AG04450 (cell line): ENCODE data around the gene CAVIN2. TPM values are rescaled to one million over a fixed set of nuclear protein-coding genes. Genes with fewer than 3 reads are reported as not detected.

ENCODE experiments used
- CTCF ChIA-PET: fragments of 300-600, 350-600 bp; formaldehyde crosslinking; extraction: SDS; loops from one replicate; lab custom pipeline; 2022; ENCODE audit warnings: antibody characterized with exemption, inconsistent platforms; lab: Charles Lee
- POLR2A ChIA-PET: fragments of 350-600 bp; formaldehyde crosslinking; extraction: SDS; loops from one replicate; lab custom pipeline; 2021; ENCODE audit warnings: antibody characterized with exemption, inconsistent platforms; lab: Yijun Ruan, JAX
- DNase-seq: peaks from one replicate; pipeline ENCODE4 v3.0.0-alpha.2; 2011; ENCODE audit warnings: low read depth, low spot score
- H3K27ac ChIP-seq: one replicate; pipeline ENCODE4 v1.5.1; 2012; ENCODE audit warnings: low read depth, low read length, control low read depth
- H3K27me3 ChIP-seq: one replicate; pipeline ENCODE4 v1.6.0; 2012; ENCODE audit warnings: low read length; ENCODE audit not compliant: control insufficient read depth, insufficient read depth
- H3K4me3 ChIP-seq: 2 replicates; pipeline ENCODE4 v1.5.1; 2011; ENCODE audit warnings: mild to moderate bottlenecking, low read depth, low read length, control low read depth
- H3K9me3 ChIP-seq: 2 replicates; pipeline ENCODE4 v1.5.1; 2012; ENCODE audit warnings: low read length; ENCODE audit not compliant: control insufficient read depth, insufficient read depth
- polyA plus RNA-seq: library from polyadenylated mRNA; depleted of rRNA; stranded (reverse); fragments of >200 nt; gene quantifications from 2 replicates; pipeline ENCODE4 v1.2.3, GENCODE V29; 2011
- TF ChIP-seq, protein P1 (sequence below): IDR thresholded peaks from 2 replicates; pipeline ENCODE4 v1.5.1; 2011; ENCODE audit warnings: low read depth, low read length, control low read depth, inconsistent platforms

CAVIN2 gene
- polyA plus RNA-seq, 1 experiment = 26.1 TPM

- ChIA-PET CTCF (interaction anchor here (0.8 to 3.2 kb wide), 3 partner anchors 19 to 454 kb away, joined by 3 to 16 read pairs (median 6); no protein-coding TSS in a partner anchor), POLR2A (interaction anchor here (1.0 kb wide), 1 partner anchor 16 kb away, joined by 5 read pairs; the partner anchor contains the start of gene CAVIN2)
- no peaks in the 10 kb centered on the region for H3K27me3 ChIP-seq
- no peak for DNase-seq
- H3K27ac ChIP-seq = no peak overlapping the region
- no peak overlapping the region for H3K4me3 ChIP-seq
- peaks cover 4% of the 10 kb centered on the region for H3K9me3 ChIP-seq
- TF ChIP-seq, protein P1, sequence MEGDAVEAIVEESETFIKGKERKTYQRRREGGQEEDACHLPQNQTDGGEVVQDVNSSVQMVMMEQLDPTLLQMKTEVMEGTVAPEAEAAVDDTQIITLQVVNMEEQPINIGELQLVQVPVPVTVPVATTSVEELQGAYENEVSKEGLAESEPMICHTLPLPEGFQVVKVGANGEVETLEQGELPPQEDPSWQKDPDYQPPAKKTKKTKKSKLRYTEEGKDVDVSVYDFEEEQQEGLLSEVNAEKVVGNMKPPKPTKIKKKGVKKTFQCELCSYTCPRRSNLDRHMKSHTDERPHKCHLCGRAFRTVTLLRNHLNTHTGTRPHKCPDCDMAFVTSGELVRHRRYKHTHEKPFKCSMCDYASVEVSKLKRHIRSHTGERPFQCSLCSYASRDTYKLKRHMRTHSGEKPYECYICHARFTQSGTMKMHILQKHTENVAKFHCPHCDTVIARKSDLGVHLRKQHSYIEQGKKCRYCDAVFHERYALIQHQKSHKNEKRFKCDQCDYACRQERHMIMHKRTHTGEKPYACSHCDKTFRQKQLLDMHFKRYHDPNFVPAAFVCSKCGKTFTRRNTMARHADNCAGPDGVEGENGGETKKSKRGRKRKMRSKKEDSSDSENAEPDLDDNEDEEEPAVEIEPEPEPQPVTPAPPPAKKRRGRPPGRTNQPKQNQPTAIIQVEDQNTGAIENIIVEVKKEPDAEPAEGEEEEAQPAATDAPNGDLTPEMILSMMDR = no peak
Observed at GRCh38 chr2:191831410-191831994, 15.4 kb downstream of the CAVIN2 start.

GRCh38 chr2:191824398-191824797 lies 22.5 kb downstream of the CAVIN2 start:
- Histone ChIP-seq H3K27me3 (no peaks in the 10 kb centered on the region), H3K9me3 (no peaks in the 10 kb centered on the region; the same call in 1 of the 2 replicates), H3K4me3 (no peak overlapping the region), H3K27ac (no peak overlapping the region)
- CTCF ChIA-PET = interaction anchor here (0.7 to 2.5 kb wide), 3 partner anchors 12 to 338 kb away, joined by 3 to 9 read pairs (median 4); no protein-coding TSS in a partner anchor
- POLR2A ChIA-PET = no interaction called here
- TF ChIP-seq, protein P1 = no peak
- DNase-seq = no peak

DNA sequence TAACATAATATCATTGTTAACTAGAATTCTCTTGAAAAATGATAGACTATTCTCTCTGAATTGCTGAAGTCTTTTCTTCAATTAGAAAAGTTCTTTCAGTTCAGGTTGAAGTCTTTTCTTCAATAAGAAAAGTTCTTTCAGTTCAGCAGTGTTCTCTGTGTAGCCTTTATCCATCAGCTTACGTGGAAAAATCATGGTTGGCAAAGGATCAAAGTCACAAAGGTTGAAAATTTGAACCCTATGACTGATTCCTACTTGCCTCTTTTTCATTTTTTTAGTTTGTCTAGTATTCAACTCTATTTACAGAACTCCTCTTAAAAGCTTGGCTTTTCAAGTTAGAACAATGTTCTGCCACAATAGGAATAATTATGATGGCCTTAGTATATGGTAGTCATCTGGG lies 25.8 kb downstream of the CAVIN2 start:
- CTCF ChIA-PET = interaction anchor here (1.5 to 11.7 kb wide), 2 partner anchors 9 to 340 kb away, joined by 6 to 533 read pairs; no protein-coding TSS in a partner anchor
- DNase-seq = no peak
- Histone ChIP-seq H3K9me3 (no peaks in the 10 kb centered on the region; the same call in 1 of the 2 replicates), H3K27ac (no peak overlapping the region), H3K27me3 (no peaks in the 10 kb centered on the region), H3K4me3 (no peak overlapping the region)
- TF ChIP-seq, protein P1 = no peak
- POLR2A ChIA-PET = no interaction called here

GRCh38 chr2:191818725-191819350 lies 28.1 kb downstream of the CAVIN2 start:
- no peak for DNase-seq
- no peak overlapping the region for H3K27ac ChIP-seq
- ChIA-PET CTCF (interaction anchor here (2.0 to 11.7 kb wide), 2 partner anchors 342 to 467 kb away, joined by 6 to 533 read pairs; no protein-coding TSS in a partner anchor), POLR2A (no interaction called here)
- TF ChIP-seq, protein P1 = no peak
- no peak overlapping the region for H3K4me3 ChIP-seq
- H3K9me3 ChIP-seq = no peaks in the 10 kb centered on the region; the same call in 1 of the 2 replicates
- no peaks in the 10 kb centered on the region for H3K27me3 ChIP-seq

DNA sequence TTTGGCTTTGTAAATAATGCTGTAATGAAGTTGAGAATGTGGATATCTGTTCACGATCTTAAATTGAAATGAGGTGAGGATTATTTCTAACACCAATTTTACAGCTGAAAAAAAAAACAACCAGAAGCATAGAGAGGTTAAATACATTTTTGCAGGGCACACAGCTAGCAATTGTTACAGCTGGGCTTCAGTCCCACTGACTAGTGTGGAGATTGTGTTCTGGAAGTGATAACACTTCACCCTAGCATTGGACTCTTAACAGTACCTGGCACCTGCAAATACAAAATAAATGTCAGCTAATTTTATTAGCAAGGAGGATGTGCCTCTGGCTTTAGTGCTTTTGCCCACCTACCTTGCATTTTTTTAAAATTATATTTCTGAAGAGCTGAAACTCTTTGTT lies 28.8 kb downstream of the CAVIN2 start:
- CTCF ChIA-PET = interaction anchor here (0.6 to 11.7 kb wide), 4 partner anchors 166 to 467 kb away, joined by 3 to 533 read pairs (median 4); no protein-coding TSS in a partner anchor
- TF ChIP-seq, protein P1 = no peak
- H3K9me3 ChIP-seq = no peaks in the 10 kb centered on the region; the same call in 1 of the 2 replicates
- H3K4me3 ChIP-seq = no peak overlapping the region
- POLR2A ChIA-PET = no interaction called here
- no peaks in the 10 kb centered on the region for H3K27me3 ChIP-seq
- H3K27ac ChIP-seq = no peak overlapping the region
- DNase-seq = no peak
